Kidney capillary endothelial cell (primary cell): ENCODE measurements around the gene HINT1.

ENCODE experiments used
- DNase-seq: peaks from one replicate; pipeline ENCODE4 v3.0.0-alpha.2; 2018; ENCODE audit warnings: low spot score

HINT1 gene

GRCh38 chr5:131109540-131110255 lies 55.4 kb downstream of the HINT1 start:
- DNase-seq, result peak; percentile 50
